HUES64 (cell line): ENCODE data around the gene RNASEH2A.
"Not testable (repeated sequence)": the region's sequence is repeated elsewhere in the genome, so short reads cannot be mapped to it uniquely, and the experiment has no call there.

ENCODE experiments used
- H3K27ac ChIP-seq: 2 replicates; pipeline ENCODE4 v1.7.0; 2013; ENCODE audit warnings: low read depth, low read length, inconsistent platforms
- H3K27me3 ChIP-seq: 2 replicates; pipeline ENCODE4 v1.6.1; 2013; ENCODE audit warnings: mild to moderate bottlenecking, low read length; ENCODE audit not compliant: insufficient read depth
- H3K36me3 ChIP-seq: 2 replicates; pipeline ENCODE4 v1.6.1; 2013; ENCODE audit warnings: mild to moderate bottlenecking, low read length; ENCODE audit not compliant: insufficient read depth
- H3K4me1 ChIP-seq: 2 replicates; pipeline ENCODE4 v1.6.1; 2013; ENCODE audit warnings: mild to moderate bottlenecking, low read length, moderate library complexity; ENCODE audit not compliant: insufficient read depth
- H3K4me3 ChIP-seq: 2 replicates; pipeline ENCODE4 v1.5.1; 2013; ENCODE audit warnings: mild to moderate bottlenecking, low read length, moderate library complexity
- H3K9ac ChIP-seq: 2 replicates; pipeline ENCODE4 v1.6.1; 2013; ENCODE audit warnings: mild to moderate bottlenecking, low read depth, low read length
- H3K9me3 ChIP-seq: 2 replicates; pipeline ENCODE4 v1.6.1; 2013; ENCODE audit warnings: low read depth, low read length; ENCODE audit not compliant: insufficient read depth
- WGBS: fragments of 150-250, 120-280 bp; methylation state at CpG from one replicate; pipeline ENCODE4 v1.1.7; 2013; ENCODE audit warnings: missing lambda C conversion rate; 5-methylcytosine and 5-hydroxymethylcytosine counted together

The RNASEH2A gene

DNA sequence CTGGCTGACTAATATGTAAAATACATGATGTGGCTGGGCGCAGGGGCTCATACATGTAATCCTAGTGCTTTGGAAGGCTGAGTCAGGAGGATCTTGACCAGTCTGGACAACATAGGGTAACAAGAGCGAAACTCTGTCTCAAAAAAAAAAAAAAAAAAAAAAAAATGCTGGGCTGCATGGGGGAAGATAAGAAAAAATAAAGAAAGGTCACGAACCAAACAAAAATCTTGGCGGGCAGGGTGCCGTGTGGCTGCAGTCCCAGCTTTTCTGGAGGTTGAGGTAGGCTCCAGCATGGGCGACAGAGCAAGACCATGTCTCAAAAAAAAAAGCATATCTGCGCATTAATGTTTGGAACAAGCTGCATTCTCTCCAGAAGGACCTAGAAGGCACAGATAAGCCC lies 8.7 kb downstream of the RNASEH2A start:
- Histone ChIP-seq H3K27me3 (no peaks in the 10 kb centered on the region), H3K9ac (no peak overlapping the region), H3K4me1 (no peaks in the 10 kb centered on the region), H3K4me3 (no peak overlapping the region), H3K36me3 (peaks cover 45% of the 10 kb centered on the region), H3K27ac (no peak overlapping the region), H3K9me3 (no peaks in the 10 kb centered on the region)
- WGBS: 98% methylated on average over 7 of the region's 7 CpGs

DNA sequence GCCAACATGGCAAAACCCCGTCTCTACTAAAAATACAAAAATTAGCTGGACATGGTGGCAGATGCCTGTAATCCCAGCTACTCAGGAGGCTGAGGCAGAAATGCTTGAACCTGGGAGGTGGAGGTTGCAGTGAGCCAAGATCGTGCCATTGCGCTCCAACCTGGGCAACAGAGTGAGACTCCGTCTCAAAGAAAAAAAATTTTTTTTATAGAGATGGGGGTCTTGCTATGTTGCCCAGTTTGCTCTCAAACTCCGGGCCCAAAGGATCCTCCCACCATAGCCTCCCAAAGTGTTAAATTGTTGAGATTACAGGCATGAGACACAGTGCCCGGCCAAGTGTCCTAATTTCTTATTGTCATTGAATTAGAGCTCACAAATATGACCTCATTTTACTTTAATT lies 10.8 kb downstream of the RNASEH2A start:
- WGBS: 93% methylated on average over 6 of the region's 6 CpGs
- H3K4me3 ChIP-seq, H3K9ac ChIP-seq, H3K27me3 ChIP-seq, H3K4me1 ChIP-seq, H3K9me3 ChIP-seq, H3K27ac ChIP-seq: not testable (repeated sequence)
- H3K36me3 ChIP-seq: peaks cover 28% of the 10 kb centered on the region

DNA sequence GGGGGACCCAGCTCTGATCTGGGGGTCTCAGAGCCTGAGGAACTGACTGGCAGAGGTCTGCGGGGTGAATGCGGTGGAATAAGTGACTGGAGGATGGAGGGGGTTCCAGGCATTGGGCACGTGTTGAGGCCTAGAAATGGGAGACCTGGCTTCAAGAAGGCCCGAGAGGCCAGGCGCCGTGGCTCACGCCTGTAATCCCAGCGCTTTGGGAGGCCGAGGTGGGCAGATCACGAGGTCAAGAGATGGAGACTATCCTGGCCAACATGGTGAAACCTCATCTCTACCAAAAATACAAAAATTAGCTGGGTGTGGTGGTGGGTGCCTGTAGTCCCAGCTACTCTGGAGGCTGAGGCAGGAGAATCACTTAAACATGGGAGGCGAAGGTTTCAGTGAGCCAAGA lies 11.4 kb downstream of the RNASEH2A start:
- H3K9me3 ChIP-seq, H3K27me3 ChIP-seq, H3K4me1 ChIP-seq, H3K27ac ChIP-seq, H3K9ac ChIP-seq, H3K4me3 ChIP-seq: not testable (repeated sequence)
- peaks cover 28% of the 10 kb centered on the region for H3K36me3 ChIP-seq
- 94% methylated on average over 11 of the region's 11 CpGs for WGBS

DNA sequence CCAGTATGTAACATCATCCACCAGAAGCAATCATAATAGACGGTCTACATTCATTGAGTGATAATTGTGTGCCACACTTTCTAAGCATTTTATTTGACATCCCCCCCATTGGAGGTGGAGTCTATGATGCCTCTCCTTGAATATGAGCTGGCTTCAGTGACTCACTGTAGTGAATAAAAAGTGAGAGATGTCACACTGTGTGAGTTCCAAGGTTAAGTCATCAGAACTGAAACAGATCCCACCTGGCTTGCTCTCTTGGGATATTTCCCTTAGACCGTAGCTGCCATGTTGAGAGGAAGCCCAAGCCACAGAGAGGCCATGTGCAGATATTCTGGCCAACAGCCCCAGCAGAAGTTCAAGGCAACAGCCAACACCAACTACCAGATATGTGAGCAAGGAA lies 15.4 kb downstream of the RNASEH2A start:
- H3K9ac ChIP-seq: no peak overlapping the region
- no peaks in the 10 kb centered on the region for H3K27me3 ChIP-seq
- no peaks in the 10 kb centered on the region for H3K4me1 ChIP-seq
- H3K36me3 ChIP-seq: no peaks in the 10 kb centered on the region
- H3K27ac ChIP-seq: no peak overlapping the region
- H3K4me3 ChIP-seq: no peak overlapping the region
- 88% methylated on average over 2 of the region's 2 CpGs for WGBS
- H3K9me3 ChIP-seq: no peaks in the 10 kb centered on the region

DNA sequence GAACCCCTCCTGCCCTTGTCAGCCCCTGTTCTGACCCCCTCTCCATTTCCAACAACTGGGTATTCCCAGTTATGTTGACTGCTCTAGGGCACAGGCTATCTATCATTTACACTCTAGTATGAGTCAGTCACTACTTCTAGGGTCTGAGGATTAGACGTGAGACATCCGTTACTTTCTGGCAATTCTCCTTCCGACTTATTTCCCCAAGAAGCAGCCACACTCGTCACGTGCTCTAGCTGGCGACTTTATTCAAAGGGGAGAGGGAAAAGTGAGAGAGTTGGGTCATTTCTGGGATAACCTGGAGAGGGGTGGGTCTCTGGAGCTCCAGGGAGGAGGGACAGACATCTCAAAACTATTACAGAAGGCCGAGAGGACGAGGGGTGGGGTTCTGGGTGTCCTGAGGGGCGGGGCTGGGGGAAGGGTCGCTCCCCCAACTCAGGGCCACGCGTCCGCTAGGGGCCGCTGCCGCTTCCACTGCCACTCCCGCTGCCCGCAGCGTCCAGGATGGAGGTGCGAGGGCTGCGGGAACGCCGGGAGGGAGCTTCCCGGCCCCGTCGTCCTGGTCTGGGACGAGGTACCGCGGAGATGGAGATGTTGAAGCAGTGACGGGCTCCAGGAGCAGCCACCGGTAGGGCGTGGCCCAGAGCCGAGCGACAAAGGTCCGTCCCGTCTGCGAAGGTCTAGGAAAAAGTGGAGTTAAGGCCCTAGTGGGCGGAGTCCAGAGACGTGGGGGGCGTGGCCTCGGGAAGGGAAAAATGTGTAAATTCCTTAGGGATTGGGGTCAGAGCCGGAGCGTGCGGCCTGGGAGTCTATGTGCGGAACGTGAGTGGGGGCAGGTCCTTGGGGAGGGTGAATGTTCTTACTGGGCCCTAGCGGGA lies 19.1 kb downstream of the RNASEH2A start:
- no peak overlapping the region; the same call in 1 of the 2 replicates for H3K9ac ChIP-seq
- H3K4me3 ChIP-seq: peak overlapping the region; percentile 52
- peaks cover 4% of the 10 kb centered on the region; the same call in 1 of the 2 replicates for H3K27me3 ChIP-seq
- 9% methylated on average over 46 of the region's 46 CpGs for WGBS
- H3K4me1 ChIP-seq: no peaks in the 10 kb centered on the region
- H3K36me3 ChIP-seq: no peaks in the 10 kb centered on the region
- no peaks in the 10 kb centered on the region for H3K9me3 ChIP-seq
- no peak overlapping the region for H3K27ac ChIP-seq

DNA sequence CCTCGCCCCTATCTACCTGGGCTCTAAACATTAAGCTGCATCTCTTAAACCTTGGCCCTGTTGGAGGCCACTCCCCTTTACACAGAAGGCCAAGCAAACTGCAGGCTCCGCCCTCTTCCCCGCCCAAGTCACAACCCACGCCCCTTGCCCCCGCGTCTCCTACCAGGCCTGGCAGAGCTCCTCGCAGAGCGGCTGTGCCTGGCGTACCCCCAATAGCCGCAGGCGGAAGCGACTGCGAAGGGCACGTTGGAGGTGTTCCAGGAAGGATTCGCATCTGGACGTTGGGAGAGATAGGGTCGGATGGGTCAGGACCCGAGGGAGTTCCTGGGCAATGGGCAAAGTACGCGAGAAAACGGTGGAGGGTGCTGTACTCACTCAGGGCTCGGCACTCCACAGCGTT lies 22.1 kb downstream of the RNASEH2A start:
- Histone ChIP-seq H3K27me3 (peaks cover 26% of the 10 kb centered on the region; the same call in 1 of the 2 replicates), H3K36me3 (no peaks in the 10 kb centered on the region), H3K27ac (no peak overlapping the region), H3K9ac (no peak overlapping the region), H3K4me1 (no peaks in the 10 kb centered on the region), H3K4me3 (peak overlapping the region; percentile 42), H3K9me3 (no peaks in the 10 kb centered on the region)
- 17% methylated on average over 23 of the region's 23 CpGs for WGBS

DNA sequence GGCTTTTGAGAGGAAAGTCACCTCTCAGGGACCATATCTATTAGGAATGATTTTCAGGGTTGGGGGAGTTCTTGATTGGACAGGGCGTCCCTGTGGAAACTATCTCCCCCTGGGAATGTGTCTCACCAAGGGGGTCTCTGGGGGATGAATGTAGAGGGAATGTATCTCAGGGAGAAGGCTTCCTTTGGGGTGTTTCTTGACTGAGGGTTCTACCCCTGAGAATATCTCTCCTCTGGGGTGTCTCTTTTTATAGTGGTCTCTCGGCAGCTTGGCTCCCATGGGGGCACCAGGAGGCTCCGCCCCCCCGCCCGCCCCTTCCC lies 27.0 kb downstream of the RNASEH2A start:
- 6% methylated on average over 2 of the region's 5 CpGs for WGBS
- Histone ChIP-seq H3K9me3 (no peaks in the 10 kb centered on the region), H3K27me3 (peaks cover 59% of the 10 kb centered on the region), H3K4me3 (peak overlapping the region; percentile 36), H3K27ac (no peak overlapping the region), H3K4me1 (peaks cover 10% of the 10 kb centered on the region), H3K9ac (no peak overlapping the region), H3K36me3 (no peaks in the 10 kb centered on the region)

DNA sequence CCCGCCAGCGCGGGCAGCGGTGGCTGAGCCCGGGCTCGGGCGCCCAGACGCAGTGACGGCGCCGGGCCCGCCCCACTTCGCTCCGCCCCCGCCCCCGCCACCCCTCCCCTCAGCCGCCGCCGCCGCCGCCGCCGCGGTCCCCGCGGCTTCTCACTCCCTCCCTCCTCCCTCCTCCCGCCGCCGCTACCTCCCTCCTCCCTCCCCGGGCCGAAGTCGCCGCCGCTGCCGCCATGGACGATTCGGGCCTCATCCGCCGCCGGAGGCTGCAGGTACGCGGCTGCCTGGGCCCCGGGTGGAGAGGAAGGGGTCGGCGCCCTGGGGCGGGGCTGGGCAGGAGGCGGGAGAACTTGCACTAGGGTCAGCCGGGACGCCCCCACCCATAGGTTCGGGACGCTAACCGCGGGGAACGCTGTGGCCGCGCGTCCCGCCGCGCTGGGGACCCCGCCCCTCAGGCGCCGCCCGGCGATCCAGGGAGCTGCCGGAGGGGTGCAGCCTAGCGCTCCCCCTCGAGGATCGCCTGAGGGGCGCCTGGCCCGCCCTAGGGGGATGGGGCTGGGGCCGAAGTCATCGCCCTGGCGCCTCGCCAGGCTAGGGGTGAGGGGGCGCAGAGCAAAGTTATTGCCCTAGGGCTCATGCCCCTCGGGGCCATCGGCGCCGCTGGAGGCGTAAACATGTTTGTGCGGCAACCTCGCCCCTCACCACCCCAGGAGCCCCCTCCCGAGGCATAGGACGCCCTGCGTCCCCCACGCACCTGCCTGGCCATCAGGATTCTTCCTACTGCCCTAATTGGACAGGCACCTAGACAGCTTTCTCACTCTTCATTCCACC lies 27.6 kb downstream of the RNASEH2A start:
- Histone ChIP-seq H3K27me3 (peaks cover 57% of the 10 kb centered on the region), H3K27ac (no peak overlapping the region; the same call in 1 of the 2 replicates), H3K9ac (peak overlapping the region; percentile 38; the same call in 1 of the 2 replicates), H3K36me3 (no peaks in the 10 kb centered on the region), H3K4me3 (peak overlapping the region; percentile 65), H3K4me1 (peaks cover 10% of the 10 kb centered on the region), H3K9me3 (no peaks in the 10 kb centered on the region)
- under 1% methylated on average over 58 of the region's 87 CpGs for WGBS

DNA sequence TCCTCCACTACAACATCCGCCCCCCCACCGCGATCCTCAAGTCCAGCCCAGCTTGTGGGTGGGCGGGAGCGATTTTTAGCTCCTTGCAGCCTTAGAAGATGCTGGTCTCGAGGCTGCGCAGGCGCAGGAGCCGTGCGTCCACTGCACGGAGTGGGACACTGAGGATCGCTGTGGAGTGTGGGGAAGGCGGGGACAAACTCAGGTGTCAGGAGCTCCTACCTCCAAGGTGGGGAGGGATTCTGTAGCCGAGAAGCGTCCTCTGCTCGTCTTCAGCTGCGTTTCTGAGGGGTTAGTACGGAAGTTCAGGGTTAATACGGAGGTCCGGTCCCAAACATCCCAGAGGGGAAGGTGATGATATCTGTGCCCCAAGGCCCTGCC lies 28.2 kb downstream of the RNASEH2A start, which contains the start of gene RTBDN:
RTBDN (minus strand) TSS at position 14 of the 378 bp plus-strand sequence. CDS start 4,600 bp downstream, outside the sequence.
- Histone ChIP-seq H3K4me1 (peaks cover 10% of the 10 kb centered on the region), H3K9me3 (no peaks in the 10 kb centered on the region), H3K4me3 (peak within 1 kb of the TSS; percentile 65), H3K9ac (peak within 1 kb of the TSS; percentile 38; the same call in 1 of the 2 replicates), H3K27ac (no peak within 1 kb of the TSS; the same call in 1 of the 2 replicates), H3K36me3 (no peaks in the 10 kb centered on the region), H3K27me3 (peaks cover 62% of the 10 kb centered on the region)
- 9% methylated on average over 20 of the region's 20 CpGs for WGBS

DNA sequence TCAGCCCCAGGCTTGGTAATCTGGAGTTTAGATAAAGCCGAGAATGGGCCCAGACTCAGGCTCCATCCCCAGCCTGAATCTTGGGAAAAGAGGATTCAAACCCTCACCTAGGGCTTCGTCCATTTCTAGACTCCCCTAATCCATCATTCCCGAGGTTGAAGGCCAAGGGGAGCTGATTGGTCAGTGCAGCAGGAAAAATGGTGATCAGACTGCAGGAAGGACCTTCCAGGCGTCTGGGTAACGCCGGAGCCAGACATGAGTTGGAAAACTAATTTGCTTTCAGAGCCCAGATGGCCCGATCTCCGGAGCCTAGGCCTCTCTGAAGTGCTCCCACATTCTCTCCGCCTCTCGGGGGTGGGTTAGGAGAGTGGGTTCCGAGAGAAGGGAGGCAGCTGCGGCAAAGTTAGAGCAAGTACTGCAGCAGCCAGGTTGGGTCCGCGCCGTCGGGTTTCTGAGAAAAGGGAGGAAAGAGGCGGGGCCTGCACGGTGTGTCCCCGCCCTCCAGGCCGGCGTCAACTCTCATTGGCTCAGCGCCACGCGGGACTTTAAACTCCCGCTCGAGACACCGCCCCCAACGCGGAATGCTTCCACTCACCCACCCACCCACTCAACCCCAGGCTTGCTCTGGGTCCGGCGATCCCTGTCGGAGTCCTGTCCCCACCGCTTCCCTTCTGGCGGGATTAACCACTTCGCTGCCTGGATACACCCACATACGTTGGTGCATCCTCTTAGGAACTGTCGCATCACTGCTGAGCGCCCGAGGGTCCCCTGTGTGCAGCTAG lies 28.8 kb downstream of the RNASEH2A start:
- peak overlapping the region; percentile 65 for H3K4me3 ChIP-seq
- H3K27ac ChIP-seq: no peak overlapping the region
- peaks cover 12% of the 10 kb centered on the region for H3K4me1 ChIP-seq
- no peaks in the 10 kb centered on the region for H3K9me3 ChIP-seq
- H3K36me3 ChIP-seq: no peaks in the 10 kb centered on the region
- H3K27me3 ChIP-seq: peaks cover 63% of the 10 kb centered on the region
- no peak overlapping the region for H3K9ac ChIP-seq
- 13% methylated on average over 39 of the region's 39 CpGs for WGBS
